Measurements from ENCODE around the gene ASB15.

The ASB15 gene

GRCh38 chr7:123635551-123636359, 34.1 kb downstream of the ASB15 start:
- no peaks in the 10 kb centered on the region; the same call in 1 of the 2 replicates for H3K9me3 ChIP-seq (ENCODE audit: control insufficient read depth, insufficient read depth, low read length)
- no peaks in the 10 kb centered on the region for H3K36me3 ChIP-seq (ENCODE audit: insufficient read depth, low read length)
- H3K9ac ChIP-seq (ENCODE audit: low read depth, low read length) = no peak overlapping the region
- peaks cover 6% of the 10 kb centered on the region; the same call in 1 of the 2 replicates for H3K4me1 ChIP-seq (ENCODE audit: insufficient read depth, low read length)

- no peak overlapping the region for H3K9ac ChIP-seq (ENCODE audit: low read depth, low read length)
- no peaks in the 10 kb centered on the region for H3K36me3 ChIP-seq (ENCODE audit: insufficient read depth, low read length)
- H3K4me1 ChIP-seq (ENCODE audit: insufficient read depth, low read length) = peaks cover 6% of the 10 kb centered on the region; the same call in 1 of the 2 replicates
- H3K9me3 ChIP-seq (ENCODE audit: control insufficient read depth, insufficient read depth, low read length) = no peaks in the 10 kb centered on the region; the same call in 1 of the 2 replicates
Measured at GRCh38 chr7:123637203-123637602, 35.6 kb downstream of the ASB15 start.

- no peak overlapping the region for H3K9ac ChIP-seq (ENCODE audit: low read depth, low read length)
- H3K4me1 ChIP-seq (ENCODE audit: insufficient read depth, low read length) = peaks cover 6% of the 10 kb centered on the region; the same call in 1 of the 2 replicates
- H3K36me3 ChIP-seq (ENCODE audit: insufficient read depth, low read length) = no peaks in the 10 kb centered on the region
- no peaks in the 10 kb centered on the region; the same call in 1 of the 2 replicates for H3K9me3 ChIP-seq (ENCODE audit: control insufficient read depth, insufficient read depth, low read length)
Measured at GRCh38 chr7:123637878-123638277, 36.3 kb downstream of the ASB15 start.

- peaks cover 12% of the 10 kb centered on the region for H3K4me1 ChIP-seq (ENCODE audit: insufficient read depth, low read length)
- no peaks in the 10 kb centered on the region for H3K36me3 ChIP-seq (ENCODE audit: insufficient read depth, low read length)
- no peak overlapping the region for H3K9ac ChIP-seq (ENCODE audit: low read depth, low read length)
- H3K9me3 ChIP-seq (ENCODE audit: control insufficient read depth, insufficient read depth, low read length) = no peaks in the 10 kb centered on the region; the same call in 1 of the 2 replicates
Measured at GRCh38 chr7:123639631-123640030, 38.0 kb downstream of the ASB15 start.

- Histone ChIP-seq H3K4me1 (ENCODE audit: insufficient read depth, low read length) (peaks cover 16% of the 10 kb centered on the region), H3K9ac (ENCODE audit: low read depth, low read length) (no peak overlapping the region), H3K36me3 (ENCODE audit: insufficient read depth, low read length) (no peaks in the 10 kb centered on the region), H3K9me3 (ENCODE audit: control insufficient read depth, insufficient read depth, low read length) (no peaks in the 10 kb centered on the region; the same call in 1 of the 2 replicates)
Measured at GRCh38 chr7:123640583-123640982, 39.0 kb downstream of the ASB15 start.

- Histone ChIP-seq H3K36me3 (ENCODE audit: insufficient read depth, low read length) (no peaks in the 10 kb centered on the region), H3K4me1 (ENCODE audit: insufficient read depth, low read length) (peaks cover 19% of the 10 kb centered on the region), H3K9ac (ENCODE audit: low read depth, low read length) (no peak overlapping the region), H3K9me3 (ENCODE audit: control insufficient read depth, insufficient read depth, low read length) (no peaks in the 10 kb centered on the region; the same call in 1 of the 2 replicates)
Measured at GRCh38 chr7:123641901-123642300, 40.3 kb downstream of the ASB15 start.

- no peaks in the 10 kb centered on the region for H3K36me3 ChIP-seq (ENCODE audit: insufficient read depth, low read length)
- peaks cover 22% of the 10 kb centered on the region for H3K4me1 ChIP-seq (ENCODE audit: insufficient read depth, low read length)
- H3K9ac ChIP-seq (ENCODE audit: low read depth, low read length) = peak overlapping the region; percentile 14; the same call in 1 of the 2 replicates
- no peaks in the 10 kb centered on the region; the same call in 1 of the 2 replicates for H3K9me3 ChIP-seq (ENCODE audit: control insufficient read depth, insufficient read depth, low read length)
Measured at GRCh38 chr7:123643495-123644441, 42.1 kb downstream of the ASB15 start.

- Histone ChIP-seq H3K4me1 (ENCODE audit: insufficient read depth, low read length) (peaks cover 26% of the 10 kb centered on the region), H3K9ac (ENCODE audit: low read depth, low read length) (no peak overlapping the region), H3K9me3 (ENCODE audit: control insufficient read depth, insufficient read depth, low read length) (no peaks in the 10 kb centered on the region), H3K36me3 (ENCODE audit: insufficient read depth, low read length) (no peaks in the 10 kb centered on the region)
Measured at GRCh38 chr7:123645516-123645915, 43.9 kb downstream of the ASB15 start.

- Histone ChIP-seq H3K9me3 (ENCODE audit: control insufficient read depth, insufficient read depth, low read length) (no peaks in the 10 kb centered on the region), H3K36me3 (ENCODE audit: insufficient read depth, low read length) (no peaks in the 10 kb centered on the region), H3K9ac (ENCODE audit: low read depth, low read length) (no peak overlapping the region), H3K4me1 (ENCODE audit: insufficient read depth, low read length) (peaks cover 26% of the 10 kb centered on the region)
Measured at GRCh38 chr7:123647106-123647730, 45.6 kb downstream of the ASB15 start.

GRCh38 chr7:123649964-123650363, 48.3 kb downstream of the ASB15 start:
- no peaks in the 10 kb centered on the region for H3K9me3 ChIP-seq (ENCODE audit: control insufficient read depth, insufficient read depth, low read length)
- H3K36me3 ChIP-seq (ENCODE audit: insufficient read depth, low read length) = no peaks in the 10 kb centered on the region
- no peak overlapping the region for H3K9ac ChIP-seq (ENCODE audit: low read depth, low read length)
- H3K4me1 ChIP-seq (ENCODE audit: insufficient read depth, low read length) = peaks cover 11% of the 10 kb centered on the region

GRCh38 chr7:123650595-123650994, 49.0 kb downstream of the ASB15 start:
- no peak overlapping the region for H3K9ac ChIP-seq (ENCODE audit: low read depth, low read length)
- no peaks in the 10 kb centered on the region for H3K36me3 ChIP-seq (ENCODE audit: insufficient read depth, low read length)
- peaks cover 9% of the 10 kb centered on the region; the same call in 1 of the 2 replicates for H3K4me1 ChIP-seq (ENCODE audit: insufficient read depth, low read length)
- H3K9me3 ChIP-seq (ENCODE audit: control insufficient read depth, insufficient read depth, low read length) = no peaks in the 10 kb centered on the region

GRCh38 chr7:123652406-123652805, 50.8 kb downstream of the ASB15 start:
- Histone ChIP-seq H3K9ac (ENCODE audit: low read depth, low read length) (no peak overlapping the region), H3K9me3 (ENCODE audit: control insufficient read depth, insufficient read depth, low read length) (no peaks in the 10 kb centered on the region), H3K36me3 (ENCODE audit: insufficient read depth, low read length) (no peaks in the 10 kb centered on the region), H3K4me1 (ENCODE audit: insufficient read depth, low read length) (peaks cover 3% of the 10 kb centered on the region; the same call in 1 of the 2 replicates)

- H3K4me1 ChIP-seq (ENCODE audit: insufficient read depth, low read length) = peaks cover 3% of the 10 kb centered on the region; the same call in 1 of the 2 replicates
- no peaks in the 10 kb centered on the region for H3K36me3 ChIP-seq (ENCODE audit: insufficient read depth, low read length)
- no peak overlapping the region for H3K9ac ChIP-seq (ENCODE audit: low read depth, low read length)
- no peaks in the 10 kb centered on the region for H3K9me3 ChIP-seq (ENCODE audit: control insufficient read depth, insufficient read depth, low read length)
Measured at GRCh38 chr7:123653162-123653561, 51.5 kb downstream of the ASB15 start.

GRCh38 chr7:123655614-123656013, 54.0 kb downstream of the ASB15 start, which contains the start of gene LMOD2:
LMOD2 (plus strand) TSS chr7:123655866; CDS start chr7:123655964, 98 bp downstream.
- Histone ChIP-seq H3K9ac (ENCODE audit: low read depth, low read length) (no peak within 1 kb of the TSS), H3K36me3 (ENCODE audit: insufficient read depth, low read length) (no peaks in the 10 kb centered on the region), H3K4me1 (ENCODE audit: insufficient read depth, low read length) (no peaks in the 10 kb centered on the region), H3K9me3 (ENCODE audit: control insufficient read depth, insufficient read depth, low read length) (no peaks in the 10 kb centered on the region)

Data from ES-I3 (cell line).